Transverse colon (tissue), 4 donors: ENCODE results near the gene TUBB1. TPM values are rescaled to one million over a fixed set of nuclear protein-coding genes. Genes with fewer than 3 reads are reported as not detected.

ENCODE experiments used
- DNase-seq: peaks from one replicate; pipeline ENCODE4 v3.0.0-alpha.2; 2019
- H3K27ac ChIP-seq, 4 donors: fragments of 200-600 bp; sonication (generic); 2 replicates each; pipeline ENCODE4 v1.5.1; 2016 to 2018; ENCODE audit warnings: inconsistent platforms in 4 of 4
- H3K27me3 ChIP-seq: fragments of 200-600 bp; sonication (generic); 2 replicates; pipeline ENCODE4 v1.5.1; 2017; ENCODE audit warnings: inconsistent platforms
- H3K36me3 ChIP-seq, 4 donors: fragments of 200-600 bp; sonication (generic); 2 replicates each; pipeline ENCODE4 v1.5.1; 2017 to 2019; ENCODE audit warnings: inconsistent platforms in 4 of 4
- H3K4me1 ChIP-seq, 4 donors: fragments of 200-600 bp; sonication (generic); 2 replicates each; pipeline ENCODE4 v1.5.1; 2017 to 2020; ENCODE audit warnings: inconsistent platforms in 4 of 4
- H3K4me3 ChIP-seq, 4 donors: fragments of 200-600 bp; sonication (generic); 1 replicate in 1 of 4; 2 replicates in 3 of 4; pipeline versions ENCODE4 v1.5.1 to v1.6.1; 2017 to 2019; ENCODE audit warnings: inconsistent platforms in 4 of 4
- H3K9me3 ChIP-seq, 2 donors: fragments of 200-600 bp; sonication (generic); 2 replicates each; pipeline ENCODE4 v1.5.1; 2017 to 2019; ENCODE audit warnings: inconsistent platforms in 2 of 2
- CTCF ChIP-seq, 5 experiments: fragments of 200-600 bp in 3 of 5; fragments of 450-650 bp in 2 of 5; sonication (generic) in 3 of 5; IDR thresholded peaks; 1 replicate in 2 of 5; 2 replicates in 3 of 5; pipeline ENCODE4 v1.5.1; 2016 to 2017; ENCODE audit warnings: antibody characterized with exemption in 5 of 5, inconsistent platforms in 3 of 5, mild to moderate bottlenecking in 2 of 5, moderate library complexity in 1 of 5
- EP300 ChIP-seq: sonication (generic); formaldehyde crosslinking; IDR thresholded peaks from one replicate; pipeline ENCODE4 v1.6.1; 2017; ENCODE audit warnings: antibody characterized with exemption, low read depth
- POLR2A ChIP-seq: fragments of 450-650 bp; IDR thresholded peaks from one replicate; pipeline ENCODE4 v1.6.1; 2016; ENCODE audit warnings: antibody characterized with exemption, mild to moderate bottlenecking, moderate library complexity
- POLR2AphosphoS5 ChIP-seq, 3 donors: sonication (generic); formaldehyde crosslinking; IDR thresholded peaks; one replicate each; pipeline ENCODE4 v1.6.1; 2016; ENCODE audit warnings: antibody characterized with exemption in 3 of 3
- WGBS, 2 donors: methylation state at CpG; one replicate each; pipeline ENCODE4 v1.1.5; 2018; ENCODE audit warnings: low coverage in 1 of 2; 5-methylcytosine and 5-hydroxymethylcytosine counted together
- in situ Hi-C, 4 donors: fragments of 200-750 bp; cut with MboI; loops; one replicate each; pipeline versions ENCODE4 v1.15.0 to v1.15.1; 2017; ENCODE audit warnings: low sequenced_read_pairs in 3 of 4, low pct_ligation_motif_present in 1 of 4, low pct_unique_long_range_greater_than_20kb in 1 of 4
- intact Hi-C: fragments of 100-400 bp; cut with DNase I; formaldehyde crosslinking; loops from one replicate; pipeline ENCODE4 v1.15.1; 2023; ENCODE audit warnings: low total_unique reads
- total RNA-seq, 4 donors: library from RNA; depleted of rRNA; stranded (reverse); fragments of >200 nt; gene quantifications; one replicate each; pipeline ENCODE4 v1.1.0, GENCODE V29; 2016

TUBB1 gene
- total RNA-seq, 4 donors from 2014 or later: not detected

DNA sequence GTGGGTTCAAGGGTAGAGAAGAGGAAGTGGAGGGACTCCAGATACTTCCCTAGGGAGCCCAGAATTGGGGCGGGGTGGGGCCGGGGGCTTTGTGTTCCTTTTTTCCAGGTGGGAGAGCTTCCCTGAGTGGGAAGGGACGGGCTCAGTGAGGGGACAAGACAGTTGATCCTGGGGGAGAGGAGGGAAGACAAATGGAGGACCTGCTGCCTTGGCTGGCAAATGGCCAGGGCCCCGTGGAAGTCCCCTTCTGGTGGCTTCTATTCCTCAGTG lies 14.8 kb upstream of the TUBB1 start:
- peak; percentile 80 for DNase-seq
- 65% methylated on average over 4 of the region's 4 CpGs; no CpG with 5 or more reads in 1 of the 2 donors for WGBS, 2 donors
- Histone ChIP-seq H3K27me3 (no peaks in the 10 kb centered on the region), H3K27ac (peak overlapping the region; percentile 88 to 95 (median 91)), H3K36me3 (peaks cover 0 to 7% (median 0%) of the 10 kb centered on the region in 4 donors), H3K9me3 (no peaks in the 10 kb centered on the region), H3K4me3 (peak overlapping the region in 2 of 4 donors; percentile 2 to 75), H3K4me1 (peaks cover 28 to 44% (median 33%) of the 10 kb centered on the region in 4 donors)
- intact Hi-C loops (no loop called here), in situ Hi-C loops (no loop called here)
- TF ChIP-seq CTCF (IDR thresholded peaks at IDR 0.05) (no peak), POLR2A (no peak), POLR2AphosphoS5 (IDR thresholded peaks at IDR 0.05) (no peak), EP300 (no peak)

DNA sequence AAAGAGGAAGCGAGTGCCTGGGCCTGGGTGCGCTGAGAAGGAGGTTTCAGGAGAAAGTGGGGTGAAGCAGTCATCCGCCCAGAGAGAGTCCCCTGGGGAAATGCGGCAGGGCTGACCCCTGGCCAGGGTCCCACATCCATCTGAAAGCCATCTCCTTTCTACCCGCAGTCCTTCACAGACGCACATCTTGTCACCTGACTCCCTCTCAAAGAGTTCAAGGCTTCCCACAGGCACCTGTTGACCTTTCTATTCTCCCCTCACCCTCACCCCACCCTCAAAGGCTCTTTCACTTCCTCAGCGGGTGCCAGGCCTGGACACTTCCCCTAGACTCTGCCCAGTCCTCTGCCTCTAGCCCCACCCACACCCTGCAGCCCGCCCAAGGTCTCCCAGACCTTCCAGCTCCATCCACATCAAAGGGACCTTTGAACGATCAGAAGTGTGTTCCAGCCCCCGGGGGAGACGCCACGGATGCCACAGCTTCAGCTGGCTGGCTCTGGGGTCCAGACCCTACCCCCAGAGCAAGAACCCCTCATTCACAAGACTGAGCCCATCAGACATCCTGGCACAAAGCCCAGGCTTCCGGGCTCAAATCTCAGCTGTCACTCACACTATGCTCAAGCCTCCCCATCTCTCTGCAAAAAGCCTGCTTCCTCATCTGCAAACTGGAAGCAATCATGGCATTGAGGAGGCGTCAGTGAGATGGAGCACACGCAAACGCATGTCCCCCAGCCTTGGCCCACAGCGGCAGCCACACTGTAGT lies 14.3 kb upstream of the TUBB1 start:
- peaks cover 28 to 44% (median 33%) of the 10 kb centered on the region in 4 donors for H3K4me1 ChIP-seq
- H3K9me3 ChIP-seq: no peaks in the 10 kb centered on the region
- peak overlapping the region in 2 of 4 donors; percentile 75 to 84 for H3K4me3 ChIP-seq
- DNase-seq: peak; percentile 86
- WGBS, 2 donors: 32 to 44% methylated on average over 3 to 17 of the region's 17 CpGs
- peaks cover 0 to 7% (median 0%) of the 10 kb centered on the region in 4 donors for H3K36me3 ChIP-seq
- intact Hi-C loops (no loop called here), in situ Hi-C loops (no loop called here)
- H3K27me3 ChIP-seq: no peaks in the 10 kb centered on the region
- TF ChIP-seq POLR2AphosphoS5 (IDR thresholded peaks at IDR 0.05): peak in 1 of 3 donors; percentile 30
- no peak for TF ChIP-seq POLR2A
- peak overlapping the region; percentile 88 to 95 (median 91) for H3K27ac ChIP-seq

GRCh38 chr20:59005523-59006166 lies 13.6 kb upstream of the TUBB1 start:
- peaks cover 28 to 50% (median 33%) of the 10 kb centered on the region in 4 donors for H3K4me1 ChIP-seq
- peaks cover 0 to 7% (median 0%) of the 10 kb centered on the region in 4 donors for H3K36me3 ChIP-seq
- TF ChIP-seq POLR2A: no peak
- no peak for TF ChIP-seq EP300
- TF ChIP-seq CTCF (IDR thresholded peaks at IDR 0.05): no peak
- no peak for TF ChIP-seq POLR2AphosphoS5 (IDR thresholded peaks at IDR 0.05)
- intact Hi-C loops (no loop called here), in situ Hi-C loops (no loop called here)
- peak overlapping the region; percentile 63 to 89 (median 80) for H3K4me3 ChIP-seq
- WGBS, 2 donors: 66% methylated on average over 3 of the region's 3 CpGs; no CpG with 5 or more reads in 1 of the 2 donors
- no peaks in the 10 kb centered on the region for H3K9me3 ChIP-seq
- no peak for DNase-seq
- H3K27ac ChIP-seq: peak overlapping the region; percentile 88 to 95 (median 91)
- H3K27me3 ChIP-seq: no peaks in the 10 kb centered on the region

- H3K9me3 ChIP-seq: no peaks in the 10 kb centered on the region
- WGBS, 2 donors: 14% methylated on average over 27 of the region's 29 CpGs; no CpG with 5 or more reads in 1 of the 2 donors
- DNase-seq: peak; percentile 56
- H3K4me1 ChIP-seq: peaks cover 28 to 50% (median 33%) of the 10 kb centered on the region in 4 donors
- H3K27ac ChIP-seq: peak overlapping the region; percentile 88 to 95 (median 91)
- TF ChIP-seq POLR2AphosphoS5 (IDR thresholded peaks at IDR 0.05) (peak in 1 of 3 donors; percentile 28), POLR2A (peak; percentile 11), CTCF (IDR thresholded peaks at IDR 0.05) (no peak)
- intact Hi-C loops (no loop called here), in situ Hi-C loops (no loop called here)
- no peaks in the 10 kb centered on the region for H3K27me3 ChIP-seq
- peak overlapping the region; percentile 63 to 89 (median 80) for H3K4me3 ChIP-seq
- peaks cover 0 to 5% (median 0%) of the 10 kb centered on the region in 4 donors for H3K36me3 ChIP-seq
These were observed 12.9 kb upstream of the TUBB1 start for GRCh38 chr20:59006167-59006863.
